Trophoblast cell (in vitro differentiated cells and primary cell): ENCODE data around the gene WSB1.
"Not testable (repeated sequence)": the region's sequence is repeated elsewhere in the genome, so short reads cannot be mapped to it uniquely, and the experiment has no call there.

Experiments used
- DNase-seq, 2 donors: peaks; one replicate each; pipeline ENCODE4 v3.0.0-alpha.2; 2016
- H2AFZ ChIP-seq: 2 replicates; pipeline ENCODE4 v1.6.1; 2013; ENCODE audit warnings: low read length, moderate library complexity, mild to moderate bottlenecking; ENCODE audit not compliant: insufficient read depth, poor library complexity
- H2AK5ac ChIP-seq: 2 replicates; pipeline ENCODE4 v1.6.1; 2013; ENCODE audit warnings: mild to moderate bottlenecking, low read length
- H2BK120ac ChIP-seq: 2 replicates; pipeline ENCODE4 v1.6.1; 2013; ENCODE audit warnings: low read length, mild to moderate bottlenecking, moderate library complexity; ENCODE audit not compliant: insufficient read depth, poor library complexity
- H2BK12ac ChIP-seq: 2 replicates; pipeline ENCODE4 v1.6.1; 2013; ENCODE audit warnings: mild to moderate bottlenecking, low read length, moderate library complexity
- H2BK5ac ChIP-seq: 2 replicates; pipeline ENCODE4 v1.6.1; 2013; ENCODE audit warnings: low read length, low read depth, moderate library complexity, mild to moderate bottlenecking; ENCODE audit not compliant: poor library complexity
- H3K14ac ChIP-seq: 2 replicates; pipeline ENCODE4 v1.6.1; 2013; ENCODE audit warnings: mild to moderate bottlenecking, low read length
- H3K18ac ChIP-seq: 2 replicates; pipeline ENCODE4 v1.6.1; 2013; ENCODE audit warnings: mild to moderate bottlenecking, low read length
- H3K23ac ChIP-seq: 2 replicates; pipeline ENCODE4 v1.6.1; 2013; ENCODE audit warnings: low read length
- H3K27ac ChIP-seq: 2 replicates; pipeline ENCODE4 v1.5.1; 2013; ENCODE audit warnings: low read depth, mild to moderate bottlenecking, inconsistent platforms, low read length, moderate library complexity
- H3K27me3 ChIP-seq: 2 replicates; pipeline ENCODE4 v1.6.1; 2013; ENCODE audit warnings: inconsistent platforms, mild to moderate bottlenecking, low read length, moderate library complexity; ENCODE audit not compliant: insufficient read depth
- H3K36me3 ChIP-seq, 2 experiments: 1 replicate in 1 of 2; 2 replicates in 1 of 2; pipeline ENCODE4 v1.6.1; 2013; ENCODE audit warnings: low read length in 2 of 2, mild to moderate bottlenecking in 2 of 2, moderate library complexity in 1 of 2; ENCODE audit not compliant: insufficient read depth in 2 of 2, control insufficient read depth in 1 of 2
- H3K4ac ChIP-seq: 2 replicates; pipeline ENCODE4 v1.6.1; 2013; ENCODE audit warnings: low read depth, mild to moderate bottlenecking, low read length, moderate library complexity
- H3K4me1 ChIP-seq, 2 experiments: 1 replicate in 1 of 2; 2 replicates in 1 of 2; pipeline ENCODE4 v1.6.1; 2013; ENCODE audit warnings: low read length in 2 of 2, mild to moderate bottlenecking in 2 of 2, moderate library complexity in 1 of 2; ENCODE audit not compliant: insufficient read depth in 2 of 2, control insufficient read depth in 1 of 2
- H3K4me2 ChIP-seq: 2 replicates; pipeline ENCODE4 v1.6.1; 2013; ENCODE audit warnings: inconsistent platforms, mild to moderate bottlenecking, low read length, moderate library complexity
- H3K4me3 ChIP-seq: 2 replicates; pipeline ENCODE4 v1.5.1; 2013; ENCODE audit warnings: mild to moderate bottlenecking, low read depth, low read length, inconsistent platforms
- H3K79me1 ChIP-seq: one replicate; pipeline ENCODE4 v1.6.1; 2013; ENCODE audit warnings: low read length
- H3K79me2 ChIP-seq: 2 replicates; pipeline ENCODE4 v1.6.1; 2013; ENCODE audit warnings: low read length, mild to moderate bottlenecking; ENCODE audit not compliant: control insufficient read depth, insufficient read depth, poor library complexity
- H3K9ac ChIP-seq: 2 replicates; pipeline ENCODE4 v1.6.1; 2013; ENCODE audit warnings: mild to moderate bottlenecking, low read length
- H3K9me3 ChIP-seq: 2 replicates; pipeline ENCODE4 v1.6.1; 2013; ENCODE audit warnings: low read depth, mild to moderate bottlenecking, control low read depth, inconsistent platforms, low read length; ENCODE audit not compliant: insufficient read depth
- H4K12ac ChIP-seq: 2 replicates; pipeline ENCODE4 v1.6.1; 2013; ENCODE audit warnings: low read depth, mild to moderate bottlenecking, low read length, moderate library complexity
- H4K8ac ChIP-seq: 2 replicates; pipeline ENCODE4 v1.6.1; 2013; ENCODE audit warnings: low read depth, mild to moderate bottlenecking, low read length, moderate library complexity
- H4K91ac ChIP-seq: one replicate; pipeline ENCODE4 v1.6.1; 2013; ENCODE audit warnings: low read depth, mild to moderate bottlenecking, low read length, moderate library complexity
- WGBS: extraction: QIAGEN DNeasy Blood & Tissue Kit; methylation state at CpG from one replicate; pipeline ENCODE4 v1.1.7; 2013; ENCODE audit warnings: missing lambda C conversion rate; ENCODE audit not compliant: insufficient read length, insufficient coverage; ENCODE audit errors: extremely low coverage; 5-methylcytosine and 5-hydroxymethylcytosine counted together

WSB1 gene

GRCh38 chr17:27247071-27247957, 46.6 kb upstream of the WSB1 start:
- DNase-seq = no peak
- Histone ChIP-seq H4K12ac (no peak overlapping the region), H2BK12ac (no peak overlapping the region), H3K27me3 (no peaks in the 10 kb centered on the region), H3K4me2 (no peak overlapping the region), H3K79me1 (peaks cover 8% of the 10 kb centered on the region), H4K91ac (no peak overlapping the region), H2BK120ac (no peak overlapping the region), H3K4me3 (no peak overlapping the region), H2BK5ac (no peak overlapping the region), H3K9me3 (peaks cover 2% of the 10 kb centered on the region), H3K36me3 (no peaks in the 10 kb centered on the region), H3K18ac (no peak overlapping the region), H3K79me2 (no peaks in the 10 kb centered on the region), H2AK5ac (no peak overlapping the region), H4K8ac (no peak overlapping the region), H3K4ac (no peak overlapping the region), H3K9ac (no peak overlapping the region), H3K14ac (no peak overlapping the region), H3K27ac (no peak overlapping the region), H3K4me1 (peaks cover 9% of the 10 kb centered on the region in 2 experiments), H2AFZ (no peak overlapping the region), H3K23ac (no peak overlapping the region)
- no CpG with 5 or more reads among the region's 7 CpGs for WGBS

- Histone ChIP-seq H2BK12ac (no peak overlapping the region), H3K4me1 (peaks cover 3% of the 10 kb centered on the region in 2 experiments), H4K91ac (no peak overlapping the region), H3K9ac (no peak overlapping the region), H3K9me3 (peaks cover 2% of the 10 kb centered on the region), H3K18ac (no peak overlapping the region), H3K14ac (no peak overlapping the region), H3K27me3 (no peaks in the 10 kb centered on the region), H3K36me3 (no peaks in the 10 kb centered on the region), H3K27ac (no peak overlapping the region), H4K8ac (no peak overlapping the region), H2AFZ (no peak overlapping the region), H2BK120ac (no peak overlapping the region), H3K4me3 (no peak overlapping the region), H2BK5ac (no peak overlapping the region), H3K79me1 (peaks cover 2% of the 10 kb centered on the region), H3K4ac (no peak overlapping the region), H4K12ac (no peak overlapping the region), H2AK5ac (no peak overlapping the region), H3K23ac (no peak overlapping the region), H3K79me2 (no peaks in the 10 kb centered on the region), H3K4me2 (no peak overlapping the region)
- no CpG with 5 or more reads among the region's 3 CpGs for WGBS
- no peak for DNase-seq
These were observed 46.0 kb upstream of the WSB1 start for GRCh38 chr17:27247958-27248342.

GRCh38 chr17:27250791-27251190, 43.1 kb upstream of the WSB1 start:
- not testable (repeated sequence) for H2BK5ac ChIP-seq, H3K27me3 ChIP-seq, H3K9me3 ChIP-seq, H3K79me1 ChIP-seq, H2AFZ ChIP-seq, H2AK5ac ChIP-seq, H3K4me3 ChIP-seq, H4K12ac ChIP-seq, H3K18ac ChIP-seq, H2BK120ac ChIP-seq, H3K79me2 ChIP-seq, H2BK12ac ChIP-seq, H3K27ac ChIP-seq, H4K8ac ChIP-seq, H4K91ac ChIP-seq, H3K23ac ChIP-seq, DNase-seq, H3K9ac ChIP-seq, H3K4ac ChIP-seq, H3K4me2 ChIP-seq, H3K36me3 ChIP-seq, H3K4me1 ChIP-seq, H3K14ac ChIP-seq
- WGBS = no CpG with 5 or more reads among the region's 1 CpG

GRCh38 chr17:27254802-27255201, 39.1 kb upstream of the WSB1 start:
- not testable (repeated sequence) for H3K27me3 ChIP-seq, H3K23ac ChIP-seq, H3K9ac ChIP-seq, H2BK120ac ChIP-seq, DNase-seq, H2AK5ac ChIP-seq, H3K27ac ChIP-seq, H2BK12ac ChIP-seq, H2BK5ac ChIP-seq, H3K36me3 ChIP-seq, H4K12ac ChIP-seq, H3K79me2 ChIP-seq, H3K79me1 ChIP-seq, H4K91ac ChIP-seq, H2AFZ ChIP-seq, H3K4ac ChIP-seq, H3K9me3 ChIP-seq, H4K8ac ChIP-seq, H3K14ac ChIP-seq, H3K18ac ChIP-seq, H3K4me2 ChIP-seq, H3K4me1 ChIP-seq, H3K4me3 ChIP-seq
- WGBS = no CpG with 5 or more reads among the region's 4 CpGs
